Diencephalon (tissue), 1 donor: ENCODE data around the gene EVA1C. TPM values are rescaled to one million over a fixed set of nuclear protein-coding genes. Genes with fewer than 3 reads are reported as not detected.

Experiments
- small RNA-seq: library from RNA; depleted of rRNA; stranded (forward); fragments of <200 nt; gene quantifications from one replicate; pipeline ENCODE3, GENCODE V24; 2014
- total RNA-seq: library from RNA; depleted of rRNA; stranded (reverse); fragments of >200 nt; gene quantifications from one replicate; pipeline ENCODE4 v1.2.3, GENCODE V29; 2014

Gene EVA1C
- 2.1 TPM for total RNA-seq

GRCh38 chr21:32412162-32413014 lies at the start of gene EVA1C:
TSS of gene EVA1C (plus strand) at chr21:32412706. CDS start at chr21:32412854, 148 bp downstream.

GRCh38 chr21:32392880-32393676 lies 19.4 kb upstream of the EVA1C start, which contains the start of gene URB1:
TSS of gene URB1 (minus strand) at chr21:32393012. CDS start at chr21:32392910, 102 bp downstream.

Small RNA genes within 50 kb of the gene (small RNA-seq; reads per million reads assigned to genes)
- gene RF00438 (not detected), gene RNA5SP490 (not detected), gene SNORA80A (32.4 reads per million, percentile 95 among the genes with 10 or more reads in this experiment)

Other genes with a start within 250 kb of the EVA1C start
- gene MIS18A, start 133.7 kb upstream of the EVA1C start, total RNA-seq = 7.4 TPM
- not detected for gene MRAP, start 113.9 kb upstream of the EVA1C start, total RNA-seq
- 16.6 TPM for gene URB1, start 19.7 kb upstream of the EVA1C start, total RNA-seq
- 2.8 TPM for gene TCP10L, start 172.8 kb downstream of the EVA1C start, total RNA-seq
- gene CFAP298, start 199.7 kb downstream of the EVA1C start, total RNA-seq = 20.1 TPM